Measurements from ENCODE around the gene SNUPN. TPM values are rescaled to one million over a fixed set of nuclear protein-coding genes. Genes with fewer than 3 reads are reported as not detected.

The SNUPN gene
- total RNA-seq, 2 experiments from 2014 or later: 44.4 to 71.1 TPM

GRCh38 chr15:75553659-75554058, 71.9 kb downstream of the SNUPN start:
- POLR2A ChIA-PET: interaction anchor here (0.6 to 1.0 kb wide), 3 partner anchors 25 to 49 kb away, joined by 3 to 5 read pairs (median 5); no protein-coding TSS in a partner anchor
- Histone ChIP-seq H3K27ac (ENCODE audit: low read depth, low read length, poor library complexity, severe bottlenecking) (no peak overlapping the region), H3K4me2 (ENCODE audit: low read length) (no peak overlapping the region)

GRCh38 chr15:75551091-75551490, 74.4 kb downstream of the SNUPN start:
- Histone ChIP-seq H3K4me2 (ENCODE audit: low read length) (no peak overlapping the region), H3K27ac (ENCODE audit: low read depth, low read length, poor library complexity, severe bottlenecking) (no peak overlapping the region), H4K20me1 (ENCODE audit: insufficient read depth, low read length) (no peaks in the 10 kb centered on the region), H3K4me3 (ENCODE audit: low read depth, low read length, poor library complexity, severe bottlenecking) (no peak overlapping the region), H3K4me1 (ENCODE audit: insufficient read depth, low read length, poor library complexity, severe bottlenecking) (no peaks in the 10 kb centered on the region), H3K36me3 (ENCODE audit: insufficient read depth, low read length) (no peaks in the 10 kb centered on the region; the same call in 1 of the 2 replicates), H3K9me2 (ENCODE audit: insufficient read depth, low read length) (no peaks in the 10 kb centered on the region), H3K79me2 (ENCODE audit: insufficient read depth, low read depth, low read length) (peaks cover 25% of the 10 kb centered on the region; the same call in 1 of the 2 replicates), H2AFZ (ENCODE audit: low read length) (no peak overlapping the region), H3K9me3 (ENCODE audit: low read length) (no peaks in the 10 kb centered on the region)
- ChIA-PET CTCF (ENCODE audit: unreplicated experiment) (no interaction called here), POLR2A (no interaction called here)
- no peak for DNase-seq (ENCODE audit: low spot score)
- no TSS peak for BruUV-seq (replicated peaks)
- intact Hi-C loops (cut with micrococcal nuclease; ENCODE audit: unreplicated experiment): no loop called here
- TF ChIP-seq EZH2phosphoT487 (IDR thresholded peaks at IDR 0.05; ENCODE audit: borderline replicate concordance, low read depth, low read length): no peak
- TF ChIP-seq CTCF (conservative IDR thresholded peaks at IDR 0.05; ENCODE audit: low read length): no peak

More at GRCh38 chr15:75553659-75554058, 71.9 kb downstream of the SNUPN start:
- no peaks in the 10 kb centered on the region for H3K9me3 ChIP-seq (ENCODE audit: low read length)
- DNase-seq (ENCODE audit: low spot score): no peak
- H3K9me2 ChIP-seq (ENCODE audit: insufficient read depth, low read length): no peaks in the 10 kb centered on the region
- H3K4me3 ChIP-seq (ENCODE audit: low read depth, low read length, poor library complexity, severe bottlenecking): no peak overlapping the region
- intact Hi-C loops (cut with micrococcal nuclease; ENCODE audit: unreplicated experiment): no loop called here
- no TSS peak for BruUV-seq (replicated peaks)
- H3K79me2 ChIP-seq (ENCODE audit: insufficient read depth, low read depth, low read length): peaks cover 25% of the 10 kb centered on the region; the same call in 1 of the 2 replicates
- H2AFZ ChIP-seq (ENCODE audit: low read length): no peak overlapping the region
- H3K4me1 ChIP-seq (ENCODE audit: insufficient read depth, low read length, poor library complexity, severe bottlenecking): no peaks in the 10 kb centered on the region
- CTCF ChIA-PET (ENCODE audit: unreplicated experiment): no interaction called here
- H4K20me1 ChIP-seq (ENCODE audit: insufficient read depth, low read length): no peaks in the 10 kb centered on the region
- H3K36me3 ChIP-seq (ENCODE audit: insufficient read depth, low read length): no peaks in the 10 kb centered on the region; the same call in 1 of the 2 replicates
- TF ChIP-seq CTCF (conservative IDR thresholded peaks at IDR 0.05; ENCODE audit: low read length) (no peak), EZH2phosphoT487 (IDR thresholded peaks at IDR 0.05; ENCODE audit: borderline replicate concordance, low read depth, low read length) (no peak)

Other genes with a start within 250 kb of the SNUPN start
- 38.4 and 44.2 TPM in 2 replicates for gene SIN3A, start 174.0 kb downstream of the SNUPN start, total RNA-seq (2014; rRNA removed; shearing (Covaris generic))
- gene SIN3A, start 174.0 kb downstream of the SNUPN start, total RNA-seq (2022): 103 and 112 TPM in 2 replicates
- 12.5 and 16.5 TPM in 2 replicates for gene PTPN9, start 46.4 kb downstream of the SNUPN start, total RNA-seq (2014; rRNA removed; shearing (Covaris generic))
- gene PTPN9, start 46.4 kb downstream of the SNUPN start, total RNA-seq (2022): 38.5 and 39.2 TPM in 2 replicates
- 135 and 174 TPM in 2 replicates for gene IMP3, start 14.5 kb upstream of the SNUPN start, total RNA-seq (2014; rRNA removed; shearing (Covaris generic))
- gene IMP3, start 14.5 kb upstream of the SNUPN start, total RNA-seq (2022): 91.2 and 101 TPM in 2 replicates
- 0.05 and 0.09 TPM in 2 replicates for gene SNX33, start 22.2 kb upstream of the SNUPN start, total RNA-seq (2014; rRNA removed; shearing (Covaris generic))
- gene SNX33, start 22.2 kb upstream of the SNUPN start, total RNA-seq (2022): 0.31 and 0.38 TPM in 2 replicates
- not detected in 2 replicates for gene CSPG4, start 87.1 kb upstream of the SNUPN start, total RNA-seq (2014; rRNA removed; shearing (Covaris generic))
- gene CSPG4, start 87.1 kb upstream of the SNUPN start, total RNA-seq (2022): not detected in 2 replicates
- 8.6 and 12.0 TPM in 2 replicates for gene UBE2Q2, start 217.7 kb upstream of the SNUPN start, total RNA-seq (2014; rRNA removed; shearing (Covaris generic))
- 12.0 and 14.2 TPM in 2 replicates for gene UBE2Q2, start 217.7 kb upstream of the SNUPN start, total RNA-seq (2022)